Measurements from ENCODE around the gene NPAS2. TPM values are rescaled to one million over a fixed set of nuclear protein-coding genes. Genes with fewer than 3 reads are reported as not detected.

The NPAS2 gene
- total RNA-seq, 2 donors from 2014 or later: 1.1 to 1.6 TPM

DNA sequence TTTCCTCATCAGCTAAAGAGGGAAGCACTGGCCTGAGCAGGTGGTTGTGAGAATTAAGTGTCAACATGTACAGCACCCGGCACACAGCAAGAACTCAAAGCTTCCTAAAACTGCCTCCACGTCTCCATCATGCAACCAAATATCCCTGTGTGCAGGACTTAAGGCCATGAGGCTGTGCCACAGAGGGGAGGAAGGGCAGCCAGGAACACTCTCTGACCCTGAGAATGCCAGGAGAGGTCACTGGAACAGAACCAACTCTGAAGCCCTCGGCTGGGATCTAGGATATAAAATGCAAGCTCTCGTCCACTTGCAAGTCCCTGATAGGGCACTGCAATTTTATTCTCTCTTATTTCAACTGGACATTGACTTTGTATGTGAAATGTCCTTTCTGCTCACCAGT, 12.2 kb upstream of the NPAS2 start:
- Mint-ChIP-seq H3K9me3 (no peaks in the 10 kb centered on the region), H3K36me3 (ENCODE audit: low read depth) (no peaks in the 10 kb centered on the region), H3K27me3 (ENCODE audit: insufficient read depth) (peaks cover 13% of the 10 kb centered on the region), H3K27ac (no peak overlapping the region), H3K4me1 (peaks cover 5% of the 10 kb centered on the region), H3K4me3 (no peak overlapping the region)
- no peak for DNase-seq
- Histone ChIP-seq H3K9me3 (ENCODE audit: control insufficient read depth, low read length) (no peaks in the 10 kb centered on the region), H3K27me3 (ENCODE audit: control insufficient read depth, insufficient read depth, low read length, poor library complexity, severe bottlenecking) (no peaks in the 10 kb centered on the region), H3K4me3 (ENCODE audit: low read length) (no peak overlapping the region), H3K36me3 (ENCODE audit: control insufficient read depth, insufficient read depth, low read length) (no peaks in the 10 kb centered on the region), H3K27ac (ENCODE audit: low read depth, low read length) (no peak overlapping the region), H3K4me1 (ENCODE audit: control insufficient read depth, insufficient read depth, low read length) (no peaks in the 10 kb centered on the region), H3K9ac (ENCODE audit: extremely low read depth, low read length, poor library complexity, severe bottlenecking) (no peak overlapping the region)
- WGBS, 2 experiments (ENCODE audit: insufficient coverage in 1 of 2, insufficient read length in 1 of 2): 88 to 94% methylated on average over 4 of the region's 4 CpGs
- TF ChIP-seq, protein P1, sequence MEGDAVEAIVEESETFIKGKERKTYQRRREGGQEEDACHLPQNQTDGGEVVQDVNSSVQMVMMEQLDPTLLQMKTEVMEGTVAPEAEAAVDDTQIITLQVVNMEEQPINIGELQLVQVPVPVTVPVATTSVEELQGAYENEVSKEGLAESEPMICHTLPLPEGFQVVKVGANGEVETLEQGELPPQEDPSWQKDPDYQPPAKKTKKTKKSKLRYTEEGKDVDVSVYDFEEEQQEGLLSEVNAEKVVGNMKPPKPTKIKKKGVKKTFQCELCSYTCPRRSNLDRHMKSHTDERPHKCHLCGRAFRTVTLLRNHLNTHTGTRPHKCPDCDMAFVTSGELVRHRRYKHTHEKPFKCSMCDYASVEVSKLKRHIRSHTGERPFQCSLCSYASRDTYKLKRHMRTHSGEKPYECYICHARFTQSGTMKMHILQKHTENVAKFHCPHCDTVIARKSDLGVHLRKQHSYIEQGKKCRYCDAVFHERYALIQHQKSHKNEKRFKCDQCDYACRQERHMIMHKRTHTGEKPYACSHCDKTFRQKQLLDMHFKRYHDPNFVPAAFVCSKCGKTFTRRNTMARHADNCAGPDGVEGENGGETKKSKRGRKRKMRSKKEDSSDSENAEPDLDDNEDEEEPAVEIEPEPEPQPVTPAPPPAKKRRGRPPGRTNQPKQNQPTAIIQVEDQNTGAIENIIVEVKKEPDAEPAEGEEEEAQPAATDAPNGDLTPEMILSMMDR (conservative IDR thresholded peaks at IDR 0.05): no peak

DNA sequence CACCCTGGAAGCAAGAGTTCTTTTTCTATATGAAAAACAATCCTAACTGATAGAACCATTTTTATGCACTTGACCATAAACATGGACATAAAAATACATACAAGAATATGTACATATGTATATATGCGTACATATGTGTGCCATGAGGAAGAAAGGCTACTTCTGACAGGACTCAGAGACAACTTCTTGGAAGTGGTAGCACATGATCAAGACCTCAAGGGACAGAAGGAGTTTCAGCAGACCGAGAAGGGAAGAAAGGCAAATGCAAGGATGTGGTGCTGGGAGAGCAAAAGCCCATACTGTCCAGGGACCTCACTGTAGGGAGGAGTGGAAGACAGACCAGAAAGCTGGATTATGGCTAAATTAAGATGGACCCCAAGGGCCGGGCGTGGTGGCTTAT, 11.4 kb upstream of the NPAS2 start:
- Histone ChIP-seq H3K4me1 (ENCODE audit: control insufficient read depth, insufficient read depth, low read length) (no peaks in the 10 kb centered on the region), H3K27me3 (ENCODE audit: control insufficient read depth, insufficient read depth, low read length, poor library complexity, severe bottlenecking) (no peaks in the 10 kb centered on the region), H3K9ac (ENCODE audit: extremely low read depth, low read length, poor library complexity, severe bottlenecking) (no peak overlapping the region), H3K36me3 (ENCODE audit: control insufficient read depth, insufficient read depth, low read length) (no peaks in the 10 kb centered on the region), H3K27ac (ENCODE audit: low read depth, low read length) (no peak overlapping the region), H3K4me3 (ENCODE audit: low read length) (no peak overlapping the region), H3K9me3 (ENCODE audit: control insufficient read depth, low read length) (no peaks in the 10 kb centered on the region)
- H3K27me3 Mint-ChIP-seq (ENCODE audit: insufficient read depth): peaks cover 13% of the 10 kb centered on the region
- no peak overlapping the region for H3K4me3 Mint-ChIP-seq
- WGBS, 2 experiments (ENCODE audit: insufficient coverage in 1 of 2, insufficient read length in 1 of 2): 91 to 100% methylated on average over 3 to 4 of the region's 4 CpGs
- peaks cover 8% of the 10 kb centered on the region for H3K4me1 Mint-ChIP-seq
- TF ChIP-seq, protein P1 (conservative IDR thresholded peaks at IDR 0.05): no peak
- no peak for DNase-seq
- H3K27ac Mint-ChIP-seq: no peak overlapping the region
- no peaks in the 10 kb centered on the region for H3K36me3 Mint-ChIP-seq (ENCODE audit: low read depth)
- H3K9me3 Mint-ChIP-seq: no peaks in the 10 kb centered on the region

- DNase-seq: no peak
- TF ChIP-seq, protein P1 (conservative IDR thresholded peaks at IDR 0.05): no peak
- H3K4me3 ChIP-seq (ENCODE audit: low read length): no peak overlapping the region
- H3K27me3 ChIP-seq (ENCODE audit: control insufficient read depth, insufficient read depth, low read length, poor library complexity, severe bottlenecking): peaks cover 1% of the 10 kb centered on the region
- H3K27me3 Mint-ChIP-seq (ENCODE audit: insufficient read depth): peaks cover 18% of the 10 kb centered on the region
- no peaks in the 10 kb centered on the region for H3K36me3 Mint-ChIP-seq (ENCODE audit: low read depth)
- 64 to 89% methylated on average over 2 to 3 of the region's 3 CpGs for WGBS, 2 experiments (ENCODE audit: insufficient coverage in 1 of 2, insufficient read length in 1 of 2)
- no peak overlapping the region for H3K9ac ChIP-seq (ENCODE audit: extremely low read depth, low read length, poor library complexity, severe bottlenecking)
- peaks cover 8% of the 10 kb centered on the region for H3K4me1 Mint-ChIP-seq
- no peak overlapping the region for H3K27ac Mint-ChIP-seq
- H3K27ac ChIP-seq (ENCODE audit: low read depth, low read length): no peak overlapping the region
- H3K9me3 ChIP-seq (ENCODE audit: control insufficient read depth, low read length): no peaks in the 10 kb centered on the region
- no peaks in the 10 kb centered on the region for H3K36me3 ChIP-seq (ENCODE audit: control insufficient read depth, insufficient read depth, low read length)
- H3K9me3 Mint-ChIP-seq: no peaks in the 10 kb centered on the region
- H3K4me3 Mint-ChIP-seq: no peak overlapping the region
- H3K4me1 ChIP-seq (ENCODE audit: control insufficient read depth, insufficient read depth, low read length): no peaks in the 10 kb centered on the region
These were observed 10.4 kb upstream of the NPAS2 start for GRCh38 chr2:100809506-100809905.
